ENCODE results near the gene ZNF738.

Gene ZNF738

GRCh38 chr19:21423057-21424041, 64.5 kb downstream of the ZNF738 start:
- DNase-seq, result no peak
